ENCODE data around the gene HOXB4. TPM values are rescaled to one million over a fixed set of nuclear protein-coding genes. Genes with fewer than 3 reads are reported as not detected.

HOXB4 gene
- polyA plus RNA-seq, 3 donors from 2014 or later: 0.14 to 0.53 TPM; not detected in 1

GRCh38 chr17:48564188-48565021 lies 13.7 kb downstream of the HOXB4 start:
- peaks cover 22 to 23% of the 10 kb centered on the region in 2 donors for H3K4me1 Mint-ChIP-seq
- peak overlapping the region in 2 of 5 donors; percentile 9 to 44 for H3K4me3 Mint-ChIP-seq
- DNase-seq: no peak
- peaks cover 2 to 6% (median 3%) of the 10 kb centered on the region in 3 donors for H3K27me3 Mint-ChIP-seq (ENCODE audit: low read depth in 3 of 3)
- H3K36me3 Mint-ChIP-seq: peaks cover 0 to 15% (median 5%) of the 10 kb centered on the region in 3 donors
- no peaks in the 10 kb centered on the region for H3K9me3 Mint-ChIP-seq
- H3K27ac Mint-ChIP-seq: no peak overlapping the region

GRCh38 chr17:48563867-48564187 lies 14.3 kb downstream of the HOXB4 start:
- peaks cover 22 to 23% of the 10 kb centered on the region in 2 donors for H3K4me1 Mint-ChIP-seq
- H3K9me3 Mint-ChIP-seq: no peaks in the 10 kb centered on the region
- peak overlapping the region in 1 of 6 donors; percentile 36 for H3K27ac Mint-ChIP-seq
- peak overlapping the region in 1 of 5 donors; percentile 32 for H3K4me3 Mint-ChIP-seq
- no peak for DNase-seq
- H3K27me3 Mint-ChIP-seq (ENCODE audit: low read depth in 3 of 3): peaks cover 2 to 6% (median 4%) of the 10 kb centered on the region in 3 donors
- peaks cover 0 to 12% (median 7%) of the 10 kb centered on the region in 3 donors for H3K36me3 Mint-ChIP-seq

- H3K4me1 Mint-ChIP-seq: peaks cover 22 to 23% of the 10 kb centered on the region in 2 donors
- H3K4me3 Mint-ChIP-seq: peak overlapping the region in 1 of 5 donors; percentile 32
- peaks cover 0 to 17% (median 11%) of the 10 kb centered on the region in 3 donors for H3K36me3 Mint-ChIP-seq
- no peak overlapping the region for H3K27ac Mint-ChIP-seq
- H3K9me3 Mint-ChIP-seq: no peaks in the 10 kb centered on the region
- H3K27me3 Mint-ChIP-seq (ENCODE audit: low read depth in 3 of 3): peaks cover 2 to 6% (median 4%) of the 10 kb centered on the region in 3 donors
- no peak for DNase-seq
These were observed 14.7 kb downstream of the HOXB4 start for GRCh38 chr17:48563385-48563838.

GRCh38 chr17:48562934-48563333 lies 15.2 kb downstream of the HOXB4 start:
- Mint-ChIP-seq H3K27ac (no peak overlapping the region), H3K4me3 (no peak overlapping the region), H3K27me3 (ENCODE audit: low read depth in 3 of 3) (peaks cover 2 to 6% (median 4%) of the 10 kb centered on the region in 3 donors), H3K36me3 (peaks cover 0 to 17% (median 13%) of the 10 kb centered on the region in 3 donors), H3K9me3 (no peaks in the 10 kb centered on the region), H3K4me1 (peaks cover 22 to 23% of the 10 kb centered on the region in 2 donors)
- DNase-seq: no peak

- peaks cover 2 to 6% (median 4%) of the 10 kb centered on the region in 3 donors for H3K27me3 Mint-ChIP-seq (ENCODE audit: low read depth in 3 of 3)
- peak in 2 of 3 donors; percentile 31 to 43 for DNase-seq
- H3K36me3 Mint-ChIP-seq: peaks cover 0 to 17% (median 16%) of the 10 kb centered on the region in 3 donors
- peak overlapping the region in 5 of 6 donors; percentile 50 to 85 (median 81) for H3K27ac Mint-ChIP-seq
- H3K9me3 Mint-ChIP-seq: no peaks in the 10 kb centered on the region
- peak overlapping the region; percentile 13 to 73 (median 25) for H3K4me3 Mint-ChIP-seq
- peaks cover 22 to 23% of the 10 kb centered on the region in 2 donors for H3K4me1 Mint-ChIP-seq
These were observed 16.0 kb downstream of the HOXB4 start for GRCh38 chr17:48561884-48562810.

GRCh38 chr17:48559840-48560817 lies 18.0 kb downstream of the HOXB4 start:
- H3K27ac Mint-ChIP-seq: no peak overlapping the region
- peaks cover 7 to 9% (median 7%) of the 10 kb centered on the region in 3 donors for H3K27me3 Mint-ChIP-seq (ENCODE audit: low read depth in 3 of 3)
- peak overlapping the region in 1 of 5 donors; percentile 12 for H3K4me3 Mint-ChIP-seq
- H3K36me3 Mint-ChIP-seq: peaks cover 4 to 20% (median 17%) of the 10 kb centered on the region in 3 donors
- H3K4me1 Mint-ChIP-seq: peaks cover 30 to 37% of the 10 kb centered on the region in 2 donors
- H3K9me3 Mint-ChIP-seq: no peaks in the 10 kb centered on the region
- no peak for DNase-seq

GRCh38 chr17:48559122-48559839 lies 18.9 kb downstream of the HOXB4 start:
- Mint-ChIP-seq H3K4me1 (peaks cover 29 to 40% of the 10 kb centered on the region in 2 donors), H3K36me3 (peaks cover 4 to 20% (median 12%) of the 10 kb centered on the region in 3 donors), H3K27me3 (ENCODE audit: low read depth in 3 of 3) (peaks cover 10 to 13% (median 11%) of the 10 kb centered on the region in 3 donors), H3K9me3 (no peaks in the 10 kb centered on the region), H3K27ac (no peak overlapping the region), H3K4me3 (no peak overlapping the region)
- DNase-seq: no peak

GRCh38 chr17:48558831-48559121 lies 19.4 kb downstream of the HOXB4 start:
- H3K27ac Mint-ChIP-seq: no peak overlapping the region
- no peak for DNase-seq
- H3K9me3 Mint-ChIP-seq: no peaks in the 10 kb centered on the region
- H3K36me3 Mint-ChIP-seq: peaks cover 4 to 21% (median 12%) of the 10 kb centered on the region in 3 donors
- H3K27me3 Mint-ChIP-seq (ENCODE audit: low read depth in 3 of 3): peaks cover 11 to 17% (median 11%) of the 10 kb centered on the region in 3 donors
- no peak overlapping the region for H3K4me3 Mint-ChIP-seq
- peaks cover 28 to 45% of the 10 kb centered on the region in 2 donors for H3K4me1 Mint-ChIP-seq

GRCh38 chr17:48558057-48558830 lies 19.9 kb downstream of the HOXB4 start:
- no peaks in the 10 kb centered on the region for H3K9me3 Mint-ChIP-seq
- H3K4me1 Mint-ChIP-seq: peaks cover 26 to 48% of the 10 kb centered on the region in 2 donors
- H3K36me3 Mint-ChIP-seq: peaks cover 4 to 24% (median 12%) of the 10 kb centered on the region in 3 donors
- H3K27ac Mint-ChIP-seq: peak overlapping the region in 1 of 6 donors; percentile 24
- H3K27me3 Mint-ChIP-seq (ENCODE audit: low read depth in 3 of 3): peaks cover 11 to 17% (median 11%) of the 10 kb centered on the region in 3 donors
- no peak for DNase-seq
- no peak overlapping the region for H3K4me3 Mint-ChIP-seq

GRCh38 chr17:48556576-48557401 lies 21.4 kb downstream of the HOXB4 start:
- no peak for DNase-seq
- no peak overlapping the region for H3K27ac Mint-ChIP-seq
- no peaks in the 10 kb centered on the region for H3K9me3 Mint-ChIP-seq
- peaks cover 4 to 22% (median 10%) of the 10 kb centered on the region in 3 donors for H3K36me3 Mint-ChIP-seq
- peak overlapping the region in 3 of 5 donors; percentile 3 to 33 (median 19) for H3K4me3 Mint-ChIP-seq
- H3K27me3 Mint-ChIP-seq (ENCODE audit: low read depth in 3 of 3): peaks cover 11 to 17% (median 11%) of the 10 kb centered on the region in 3 donors
- peaks cover 16 to 37% of the 10 kb centered on the region in 2 donors for H3K4me1 Mint-ChIP-seq

- Mint-ChIP-seq H3K9me3 (no peaks in the 10 kb centered on the region), H3K4me1 (peaks cover 11 to 31% of the 10 kb centered on the region in 2 donors), H3K27me3 (ENCODE audit: low read depth in 3 of 3) (peaks cover 11 to 17% (median 11%) of the 10 kb centered on the region in 3 donors), H3K4me3 (peak overlapping the region in 4 of 5 donors; percentile 19 to 79 (median 56)), H3K27ac (peak overlapping the region in 2 of 6 donors; percentile 16 to 65), H3K36me3 (peaks cover 4 to 22% (median 10%) of the 10 kb centered on the region in 3 donors)
- no peak for DNase-seq
These were observed 21.9 kb downstream of the HOXB4 start for GRCh38 chr17:48556229-48556575.

Measured in immature natural killer cell (primary cell).